PC-3 (cell line): Measurements from ENCODE around the gene ZC2HC1C. TPM values are rescaled to one million over a fixed set of nuclear protein-coding genes. Genes with fewer than 3 reads are reported as not detected.

Source experiments
- ATAC-seq: fragments of 200-7000 bp; cut with Tn5 transposase; 2 replicates; pipeline ENCODE4 v1.9.1; 2020; ENCODE audit warnings: mild to moderate bottlenecking, moderate library complexity
- BruUV-seq: library from RNA; stranded (reverse); fragments of 400-500 nt; replicated peaks from 2 replicates; lab custom pipeline; 2021; lab: Mats Ljungman, UMichigan
- CTCF ChIA-PET: fragments of 300-600 bp; sonication (Branson Sonifier 250); formaldehyde crosslinking; loops from one replicate; lab custom pipeline; 2022; ENCODE audit warnings: antibody characterized with exemption; lab: Charles Lee
- POLR2A ChIA-PET: fragments of 300-600 bp; sonication (Branson Sonifier 250); formaldehyde crosslinking; loops from one replicate; lab custom pipeline; 2022; ENCODE audit warnings: antibody characterized with exemption; ENCODE audit not compliant: unreplicated experiment; lab: Charles Lee
- DNase-seq: peaks from one replicate; pipeline ENCODE4 v3.0.0-alpha.2; 2015
- H2AFZ ChIP-seq: fragments of 300-600 bp; sonication (generic); 2 replicates; pipeline ENCODE4 v1.6.0; 2016; ENCODE audit warnings: antibody characterized with exemption, low read length
- H3F3A ChIP-seq: fragments of 300-600 bp; sonication (generic); one replicate; pipeline ENCODE4 v1.6.0; 2017; ENCODE audit warnings: antibody characterized with exemption, low read length, control low read depth, mild to moderate bottlenecking; ENCODE audit not compliant: unreplicated experiment
- H3K27ac ChIP-seq: fragments of 300-600 bp; sonication (generic); 2 replicates; pipeline ENCODE4 v1.5.1; 2016; ENCODE audit warnings: mild to moderate bottlenecking, low read length
- H3K27me3 ChIP-seq: fragments of 300-600 bp; sonication (generic); 2 replicates; pipeline ENCODE4 v1.6.1; 2016; ENCODE audit warnings: low read length, mixed read lengths
- H3K36me3 ChIP-seq: fragments of 300-600 bp; sonication (generic); 2 replicates; pipeline ENCODE4 v1.6.1; 2016; ENCODE audit warnings: low read depth, mixed run types, low read length, mixed read lengths
- H3K4me1 ChIP-seq: fragments of 300-600 bp; sonication (generic); 2 replicates; pipeline ENCODE4 v1.5.1; 2016; ENCODE audit warnings: low read length; ENCODE audit not compliant: insufficient read depth
- H3K4me2 ChIP-seq: fragments of 300-600 bp; sonication (generic); 2 replicates; pipeline ENCODE4 v1.6.0; 2016; ENCODE audit warnings: low read length
- H3K4me3 ChIP-seq: fragments of 300-600 bp; sonication (generic); 2 replicates; pipeline ENCODE4 v1.5.1; 2016; ENCODE audit warnings: mild to moderate bottlenecking, low read length, mixed read lengths
- H3K79me2 ChIP-seq: fragments of 300-600 bp; sonication (generic); 2 replicates; pipeline ENCODE4 v1.6.1; 2017; ENCODE audit warnings: low read length, mixed read lengths
- H3K9ac ChIP-seq: fragments of 300-600 bp; sonication (generic); 2 replicates; pipeline ENCODE4 v1.6.0; 2016; ENCODE audit warnings: mild to moderate bottlenecking, low read length
- H3K9me2 ChIP-seq: fragments of 300-600 bp; sonication (generic); replicated peaks from 2 replicates; pipeline ENCODE4 v1.6.1; 2016; ENCODE audit warnings: mixed run types, low read length, mixed read lengths
- H3K9me3 ChIP-seq: fragments of 300-600 bp; sonication (generic); 2 replicates; pipeline ENCODE4 v1.6.1; 2016; ENCODE audit warnings: low read length, mixed read lengths
- H4K20me1 ChIP-seq: fragments of 300-600 bp; sonication (generic); 2 replicates; pipeline ENCODE4 v1.6.1; 2016; ENCODE audit warnings: low read length, mixed read lengths
- CTCF ChIP-seq: fragments of 300-600 bp; sonication (generic); conservative IDR thresholded peaks from 2 replicates; pipeline ENCODE4 v1.5.1; 2017; ENCODE audit warnings: antibody characterized with exemption, low read depth, mild to moderate bottlenecking, low read length
- EZH2 ChIP-seq: fragments of 300-600 bp; sonication (generic); IDR thresholded peaks from one replicate; pipeline ENCODE4 v1.6.1; 2017; ENCODE audit warnings: antibody characterized with exemption, mild to moderate bottlenecking, low read length; ENCODE audit not compliant: unreplicated experiment
- EZH2phosphoT487 ChIP-seq: fragments of 300-600 bp; sonication (generic); IDR thresholded peaks from 2 replicates; pipeline ENCODE4 v1.6.1; 2018; ENCODE audit warnings: mild to moderate bottlenecking, antibody characterized with exemption, low read length, borderline replicate concordance
- intact Hi-C: fragments of 100-400 bp; cut with micrococcal nuclease; formaldehyde crosslinking; loops from 2 replicates; pipeline ENCODE4 v1.9.0; 2023
- total RNA-seq: library from RNA; depleted of rRNA; stranded (reverse); fragments of >200 nt; gene quantifications from 2 replicates; pipeline ENCODE4 v1.2.3, GENCODE V29; 2014

The ZC2HC1C gene
- total RNA-seq, 1 experiment from 2014 or later, result 3.4 TPM

GRCh38 chr14:75049136-75049535 lies 20.3 kb upstream of the ZC2HC1C start:
- POLR2A ChIA-PET, result no interaction called here

GRCh38 chr14:75049731-75050201 lies 19.7 kb upstream of the ZC2HC1C start:
- BruUV-seq, result no TSS peak
- H3K4me2 ChIP-seq, result peak overlapping the region; percentile 95
- intact Hi-C loops, result no loop called here
- H3K79me2 ChIP-seq, result peaks cover 41% of the 10 kb centered on the region
- no peak overlapping the region for H2AFZ ChIP-seq
- TF ChIP-seq CTCF, result no peak
- TF ChIP-seq EZH2, result no peak
- no peak for TF ChIP-seq EZH2phosphoT487
- no peak overlapping the region for H3K27ac ChIP-seq
- no peaks in the 10 kb centered on the region for H4K20me1 ChIP-seq
- no peaks in the 10 kb centered on the region for H3K9me3 ChIP-seq
- no peaks in the 10 kb centered on the region for H3K9me2 ChIP-seq
- peaks cover 14% of the 10 kb centered on the region; the same call in 1 of the 2 replicates for H3K36me3 ChIP-seq
- DNase-seq, result no peak
- no peak overlapping the region for H3K9ac ChIP-seq
- peaks cover 22% of the 10 kb centered on the region for H3K4me1 ChIP-seq
- no peak for ATAC-seq
- POLR2A ChIA-PET, result no interaction called here
- no peaks in the 10 kb centered on the region for H3K27me3 ChIP-seq
- peak overlapping the region; percentile 73 for H3K4me3 ChIP-seq
- CTCF ChIA-PET, result interaction anchor here (0.7 kb wide), 1 partner anchor 104 kb away, joined by 4 read pairs; no protein-coding TSS in a partner anchor
- H3F3A ChIP-seq, result no peaks in the 10 kb centered on the region

More at GRCh38 chr14:75049136-75049535, 20.3 kb upstream of the ZC2HC1C start:
- Histone ChIP-seq H2AFZ (no peak overlapping the region), H3K9ac (no peak overlapping the region), H3K9me3 (no peaks in the 10 kb centered on the region), H3K4me1 (peaks cover 28% of the 10 kb centered on the region), H3K9me2 (no peaks in the 10 kb centered on the region), H4K20me1 (no peaks in the 10 kb centered on the region), H3K27ac (no peak overlapping the region), H3K4me2 (no peak overlapping the region), H3K27me3 (no peaks in the 10 kb centered on the region), H3F3A (no peaks in the 10 kb centered on the region), H3K79me2 (peaks cover 47% of the 10 kb centered on the region), H3K36me3 (peaks cover 14% of the 10 kb centered on the region; the same call in 1 of the 2 replicates), H3K4me3 (no peak overlapping the region)
- CTCF ChIA-PET, result interaction anchor here (0.7 kb wide), 1 partner anchor 103 kb away, joined by 4 read pairs; no protein-coding TSS in a partner anchor
- TF ChIP-seq EZH2phosphoT487 (no peak), CTCF (no peak)
- intact Hi-C loops, result no loop called here
- DNase-seq (no peak), ATAC-seq (no peak)
- BruUV-seq, result no TSS peak

GRCh38 chr14:75050852-75051555 lies 18.4 kb upstream of the ZC2HC1C start, which contains the start of gene MLH3:
Gene MLH3, minus strand, starts transcription at chr14:75051467. Its CDS starts 1,812 bp downstream, at chr14:75049655.
- intact Hi-C loops, result no loop called here
- no TSS peak for BruUV-seq

More at GRCh38 chr14:75050852-75051555, 18.4 kb upstream of the ZC2HC1C start, which contains the start of gene MLH3:
- Histone ChIP-seq H3K9me3 (no peaks in the 10 kb centered on the region), H3K9ac (peak within 1 kb of the TSS; percentile 88), H3K36me3 (peaks cover 14% of the 10 kb centered on the region; the same call in 1 of the 2 replicates), H3K9me2 (no peaks in the 10 kb centered on the region), H4K20me1 (no peaks in the 10 kb centered on the region), H3F3A (no peaks in the 10 kb centered on the region), H3K4me2 (peak within 1 kb of the TSS; percentile 95), H3K4me3 (peak within 1 kb of the TSS; percentile 73), H2AFZ (peak within 1 kb of the TSS; percentile 82), H3K27ac (peak within 1 kb of the TSS; percentile 53), H3K4me1 (peaks cover 23% of the 10 kb centered on the region), H3K27me3 (no peaks in the 10 kb centered on the region), H3K79me2 (peaks cover 33% of the 10 kb centered on the region)
- DNase-seq (peak; percentile 90), ATAC-seq (peak; percentile 88)
- POLR2A ChIA-PET, result no interaction called here
- CTCF ChIA-PET, result no interaction called here
- TF ChIP-seq CTCF, result no peak
- TF ChIP-seq EZH2phosphoT487, result no peak
- no peak for TF ChIP-seq EZH2
